Neural cell (in vitro differentiated cells): ENCODE results near the gene TRIM44. TPM values are rescaled to one million over a fixed set of nuclear protein-coding genes. Genes with fewer than 3 reads are reported as not detected.

Source experiments
- H2AFZ ChIP-seq: fragments of 200-600, 300-800 bp; sonication (generic), shearing (Covaris generic); 2 replicates; pipeline ENCODE4 v1.6.0; 2014; ENCODE audit warnings: low read depth, mild to moderate bottlenecking, antibody characterized with exemption, low read length, moderate library complexity
- H3F3A ChIP-seq: fragments of 200-600 bp; shearing (Covaris generic); 2 replicates; pipeline ENCODE4 v1.6.1; 2016; ENCODE audit warnings: mild to moderate bottlenecking, moderate library complexity, mixed read lengths, antibody characterized with exemption, low read length; ENCODE audit not compliant: insufficient read depth, poor library complexity, severe bottlenecking
- H3K27ac ChIP-seq: fragments of 200-600, 300-800 bp; sonication (generic), shearing (Covaris generic); 2 replicates; pipeline ENCODE4 v1.5.1; 2014; ENCODE audit warnings: mild to moderate bottlenecking, low read length, moderate library complexity
- H3K27me3 ChIP-seq: fragments of 300-800, 200-600 bp; sonication (generic), shearing (Covaris generic); 2 replicates; pipeline ENCODE4 v1.6.0; 2014; ENCODE audit warnings: mild to moderate bottlenecking, low read depth, low read length, moderate library complexity; ENCODE audit not compliant: insufficient read depth
- H3K36me3 ChIP-seq: fragments of 300-800, 200-600 bp; sonication (generic), shearing (Covaris generic); 2 replicates; pipeline ENCODE4 v1.5.1; 2014; ENCODE audit warnings: mild to moderate bottlenecking, antibody characterized with exemption, low read length, moderate library complexity; ENCODE audit not compliant: insufficient read depth
- H3K4me2 ChIP-seq: fragments of 300-800, 200-600 bp; sonication (generic), shearing (Covaris generic); 2 replicates; pipeline ENCODE4 v1.6.0; 2014; ENCODE audit warnings: mild to moderate bottlenecking, low read length
- H3K4me3 ChIP-seq: fragments of 300-800, 200-600 bp; sonication (generic), shearing (Covaris generic); 2 replicates; pipeline ENCODE4 v1.5.1; 2014; ENCODE audit warnings: mild to moderate bottlenecking, low read length, moderate library complexity
- H3K79me2 ChIP-seq: fragments of 200-600 bp; shearing (Covaris generic); replicated peaks from 2 replicates; pipeline ENCODE4 v1.6.0; 2014; ENCODE audit warnings: mild to moderate bottlenecking, low read length, moderate library complexity; ENCODE audit not compliant: insufficient read depth
- H3K9ac ChIP-seq: fragments of 300-800, 200-600 bp; sonication (generic), shearing (Covaris generic); 2 replicates; pipeline ENCODE4 v1.6.1; 2016; ENCODE audit warnings: mild to moderate bottlenecking, low read length, mixed read lengths
- H3K9me2 ChIP-seq: fragments of 200-600 bp; shearing (Covaris generic); 2 replicates; pipeline ENCODE4 v1.6.1; 2016; ENCODE audit warnings: mild to moderate bottlenecking, low read length, mixed read lengths; ENCODE audit not compliant: insufficient read depth
- H3K9me3 ChIP-seq: fragments of 200-600, 300-800 bp; sonication (generic), shearing (Covaris generic); 2 replicates; pipeline ENCODE4 v1.6.1; 2016; ENCODE audit warnings: mild to moderate bottlenecking, mixed run types, low read length, moderate library complexity, mixed read lengths
- H4K20me1 ChIP-seq: fragments of 200-600 bp; shearing (Covaris generic); 2 replicates; pipeline ENCODE4 v1.6.1; 2016; ENCODE audit warnings: mild to moderate bottlenecking, mixed run types; ENCODE audit not compliant: insufficient read depth
- CTCF ChIP-seq: fragments of 450-650 bp; IDR thresholded peaks from 2 replicates; pipeline ENCODE4 v1.5.1; 2014; ENCODE audit warnings: antibody characterized with exemption, mild to moderate bottlenecking, moderate library complexity; ENCODE audit not compliant: poor library complexity, severe bottlenecking
- EP300 ChIP-seq: fragments of 450-650 bp; conservative IDR thresholded peaks from 2 replicates; pipeline ENCODE4 v1.6.1; 2014; ENCODE audit warnings: antibody characterized with exemption, mild to moderate bottlenecking, moderate library complexity; ENCODE audit not compliant: poor library complexity, severe bottlenecking
- EZH2 ChIP-seq: fragments of 200-600, 300-800 bp; shearing (Covaris generic), sonication (generic); IDR thresholded peaks from 2 replicates; pipeline ENCODE4 v1.6.1; 2014; ENCODE audit warnings: antibody characterized with exemption, low read length, borderline replicate concordance, mild to moderate bottlenecking; ENCODE audit not compliant: insufficient read depth, poor library complexity, severe bottlenecking
- MXI1 ChIP-seq: fragments of 450-650 bp; conservative IDR thresholded peaks from 2 replicates; pipeline ENCODE4 v1.6.1; 2014; ENCODE audit warnings: antibody characterized with exemption, mild to moderate bottlenecking; ENCODE audit not compliant: poor library complexity, severe bottlenecking
- POLR2AphosphoS5 ChIP-seq: IDR thresholded peaks from 2 replicates; pipeline ENCODE4 v1.6.1; 2012
- RAD21 ChIP-seq: fragments of 450-650 bp; conservative IDR thresholded peaks from 2 replicates; pipeline ENCODE4 v1.6.1; 2014; ENCODE audit warnings: antibody characterized with exemption, mild to moderate bottlenecking, moderate library complexity
- REST ChIP-seq: IDR thresholded peaks from 2 replicates; pipeline ENCODE4 v1.6.1; 2012; ENCODE audit warnings: borderline replicate concordance
- SMC3 ChIP-seq: fragments of 450-650 bp; conservative IDR thresholded peaks from 2 replicates; pipeline ENCODE4 v1.6.1; 2014; ENCODE audit warnings: antibody characterized with exemption, mild to moderate bottlenecking, moderate library complexity; ENCODE audit not compliant: poor library complexity
- TAF1 ChIP-seq: IDR thresholded peaks from 2 replicates; pipeline ENCODE4 v1.6.1; 2012; ENCODE audit warnings: low read depth
- polyA plus RNA-seq: library from polyadenylated mRNA; depleted of rRNA; stranded (reverse); fragments of >200 nt; gene quantifications from 2 replicates; pipeline ENCODE4 v1.2.3, GENCODE V29; 2014

TRIM44 gene
- polyA plus RNA-seq, 1 donor from 2014 or later: 14.9 TPM

- Histone ChIP-seq H3K79me2 (no peaks in the 10 kb centered on the region), H3F3A (no peaks in the 10 kb centered on the region), H3K36me3 (no peaks in the 10 kb centered on the region), H2AFZ (no peak overlapping the region), H3K4me2 (no peak overlapping the region), H3K27ac (no peak overlapping the region), H4K20me1 (no peaks in the 10 kb centered on the region), H3K4me3 (no peak overlapping the region), H3K27me3 (no peaks in the 10 kb centered on the region), H3K9me2 (no peaks in the 10 kb centered on the region), H3K9ac (no peak overlapping the region), H3K9me3 (no peaks in the 10 kb centered on the region)
- TF ChIP-seq EZH2: no peak
- no peak for TF ChIP-seq SMC3
- TF ChIP-seq REST: no peak
- TF ChIP-seq EP300: no peak
- no peak for TF ChIP-seq POLR2AphosphoS5
- TF ChIP-seq MXI1: no peak
- TF ChIP-seq RAD21: no peak
- no peak for TF ChIP-seq CTCF
- no peak for TF ChIP-seq TAF1
Observed at GRCh38 chr11:35802672-35803071, 140.1 kb downstream of the TRIM44 start.

DNA sequence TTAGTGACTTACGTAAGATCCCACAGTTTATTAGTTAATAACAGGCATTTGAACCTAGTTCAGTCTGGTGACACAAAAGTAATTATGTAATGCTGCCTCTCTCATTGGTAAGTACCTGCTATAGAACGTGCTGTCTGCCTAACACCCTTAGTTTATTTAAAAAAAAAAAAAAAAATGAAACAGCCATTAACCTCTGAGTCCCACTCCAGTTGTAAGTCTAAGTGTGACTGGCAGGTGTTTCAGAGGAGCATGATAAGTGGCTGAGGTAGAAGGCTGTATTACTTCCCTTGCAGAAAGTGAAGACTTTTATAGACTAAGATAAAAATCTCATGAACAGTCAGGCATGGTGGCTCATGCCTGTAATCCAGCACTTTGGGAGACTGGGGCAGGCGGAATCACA is 140.5 kb downstream of the TRIM44 start:
- Histone ChIP-seq H3K9me3 (no peaks in the 10 kb centered on the region), H4K20me1 (no peaks in the 10 kb centered on the region), H2AFZ (no peak overlapping the region), H3K27ac (no peak overlapping the region), H3K79me2 (no peaks in the 10 kb centered on the region), H3F3A (no peaks in the 10 kb centered on the region), H3K27me3 (no peaks in the 10 kb centered on the region), H3K9ac (no peak overlapping the region), H3K4me2 (no peak overlapping the region), H3K9me2 (no peaks in the 10 kb centered on the region), H3K36me3 (no peaks in the 10 kb centered on the region), H3K4me3 (no peak overlapping the region)
- TF ChIP-seq POLR2AphosphoS5 (no peak), TAF1 (no peak), MXI1 (no peak), EZH2 (no peak), CTCF (no peak), SMC3 (no peak), EP300 (no peak), RAD21 (no peak), REST (no peak)
